Measurements from ENCODE around the gene FTSJ3.

DNA sequence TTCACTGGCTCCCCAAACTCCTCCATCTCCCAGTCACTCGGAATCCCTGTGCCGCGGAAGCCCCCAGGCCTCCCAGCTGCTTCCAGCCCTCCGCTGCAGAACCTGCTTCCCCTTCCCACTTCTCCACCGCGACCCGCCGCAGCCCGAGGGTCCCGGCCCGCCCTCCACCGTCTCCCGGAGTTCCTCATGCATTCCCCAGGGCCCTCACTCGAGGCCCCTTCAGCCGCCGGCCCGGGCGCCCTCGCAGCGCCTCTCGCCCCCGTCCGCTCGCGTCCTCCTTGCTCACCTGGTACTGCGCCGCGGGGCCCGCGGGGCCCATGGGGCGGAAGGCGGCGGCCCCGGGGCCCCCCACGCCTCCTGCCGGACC is 14.7 kb upstream of the FTSJ3 start:
- TF ChIP-seq CTCF (conservative IDR thresholded peaks at IDR 0.05) (no peak), ZFX (IDR thresholded peaks at IDR 0.05) (no peak; the same call in 1 of the 2 replicates)

Data from C4-2B (cell line).